Measurements from ENCODE around the gene RPLP2. TPM values are rescaled to one million over a fixed set of nuclear protein-coding genes. Genes with fewer than 3 reads are reported as not detected.

RPLP2 gene
- total and polyA plus RNA-seq, 2 experiments from 2014 or later: 496 to 523 TPM

GRCh38 chr11:853682-854448, 44.1 kb downstream of the RPLP2 start:
- Histone ChIP-seq H3K36me3 (no peaks in the 10 kb centered on the region), H3K27ac (no peak overlapping the region), H3K4me1 (ENCODE audit: low read depth) (peaks cover 12% of the 10 kb centered on the region), H3K9me3 (ENCODE audit: low read depth) (no peaks in the 10 kb centered on the region), H3K4me3 (no peak overlapping the region), H3K27me3 (no peaks in the 10 kb centered on the region)
- TF ChIP-seq, protein P1, sequence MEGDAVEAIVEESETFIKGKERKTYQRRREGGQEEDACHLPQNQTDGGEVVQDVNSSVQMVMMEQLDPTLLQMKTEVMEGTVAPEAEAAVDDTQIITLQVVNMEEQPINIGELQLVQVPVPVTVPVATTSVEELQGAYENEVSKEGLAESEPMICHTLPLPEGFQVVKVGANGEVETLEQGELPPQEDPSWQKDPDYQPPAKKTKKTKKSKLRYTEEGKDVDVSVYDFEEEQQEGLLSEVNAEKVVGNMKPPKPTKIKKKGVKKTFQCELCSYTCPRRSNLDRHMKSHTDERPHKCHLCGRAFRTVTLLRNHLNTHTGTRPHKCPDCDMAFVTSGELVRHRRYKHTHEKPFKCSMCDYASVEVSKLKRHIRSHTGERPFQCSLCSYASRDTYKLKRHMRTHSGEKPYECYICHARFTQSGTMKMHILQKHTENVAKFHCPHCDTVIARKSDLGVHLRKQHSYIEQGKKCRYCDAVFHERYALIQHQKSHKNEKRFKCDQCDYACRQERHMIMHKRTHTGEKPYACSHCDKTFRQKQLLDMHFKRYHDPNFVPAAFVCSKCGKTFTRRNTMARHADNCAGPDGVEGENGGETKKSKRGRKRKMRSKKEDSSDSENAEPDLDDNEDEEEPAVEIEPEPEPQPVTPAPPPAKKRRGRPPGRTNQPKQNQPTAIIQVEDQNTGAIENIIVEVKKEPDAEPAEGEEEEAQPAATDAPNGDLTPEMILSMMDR (IDR thresholded peaks at IDR 0.05; ENCODE audit: low read depth, low read length): no peak
- DNase-seq (ENCODE audit: low read depth in 1 of 2, low spot score in 1 of 2): no peak

DNA sequence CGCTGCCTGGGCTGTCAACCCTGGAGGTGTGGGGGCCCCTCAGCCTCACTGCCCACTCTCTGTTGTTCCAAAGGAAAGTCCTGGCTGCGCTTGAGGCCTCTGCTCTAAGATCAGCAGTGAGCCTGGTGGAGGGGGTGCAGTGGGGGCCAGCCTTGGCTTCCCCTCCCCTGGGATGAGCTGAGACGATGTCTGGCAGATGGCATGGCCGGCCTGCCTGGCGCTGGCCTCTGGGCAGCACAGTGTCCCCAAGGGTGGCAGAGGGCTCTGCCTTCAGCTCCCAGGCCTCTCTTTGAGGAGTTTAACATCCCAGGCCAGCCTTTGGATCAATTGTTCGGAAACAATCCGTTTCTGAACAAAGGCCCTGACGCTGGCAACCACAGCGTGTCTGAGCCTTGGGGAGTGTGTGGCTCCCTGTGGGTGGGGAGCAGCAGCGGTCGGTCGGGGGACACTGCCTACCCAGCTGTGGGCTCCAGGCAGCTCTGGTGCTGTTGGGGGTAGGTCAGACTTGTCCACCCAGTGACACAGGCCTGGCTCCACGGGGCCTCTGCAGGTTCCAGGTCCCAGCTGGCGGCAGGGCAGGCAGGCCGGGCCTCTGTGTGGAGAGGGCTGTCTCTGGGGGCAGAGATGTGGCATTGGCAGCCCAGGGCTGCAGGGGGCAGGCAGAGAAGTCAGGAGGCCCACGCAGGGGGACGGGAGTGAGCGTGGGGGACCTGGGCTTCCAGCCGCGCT, 45.0 kb downstream of the RPLP2 start:
- no peak for DNase-seq (ENCODE audit: low read depth in 1 of 2, low spot score in 1 of 2)
- TF ChIP-seq, protein P1 (IDR thresholded peaks at IDR 0.05; ENCODE audit: low read depth, low read length): no peak
- no peaks in the 10 kb centered on the region for H3K9me3 ChIP-seq (ENCODE audit: low read depth)
- no peaks in the 10 kb centered on the region for H3K27me3 ChIP-seq
- no peak overlapping the region for H3K4me3 ChIP-seq
- no peaks in the 10 kb centered on the region for H3K36me3 ChIP-seq
- peak overlapping the region; percentile 21 for H3K27ac ChIP-seq
- peaks cover 13% of the 10 kb centered on the region for H3K4me1 ChIP-seq (ENCODE audit: low read depth)

GRCh38 chr11:855330-855674, 45.5 kb downstream of the RPLP2 start:
- H3K36me3 ChIP-seq: no peaks in the 10 kb centered on the region
- peaks cover 16% of the 10 kb centered on the region for H3K4me1 ChIP-seq (ENCODE audit: low read depth)
- no peak overlapping the region for H3K4me3 ChIP-seq
- H3K27me3 ChIP-seq: no peaks in the 10 kb centered on the region
- TF ChIP-seq, protein P1 (IDR thresholded peaks at IDR 0.05; ENCODE audit: low read depth, low read length): no peak
- H3K9me3 ChIP-seq (ENCODE audit: low read depth): no peaks in the 10 kb centered on the region
- peak overlapping the region; percentile 21 for H3K27ac ChIP-seq
- DNase-seq (ENCODE audit: low read depth in 1 of 2, low spot score in 1 of 2): no peak

DNA sequence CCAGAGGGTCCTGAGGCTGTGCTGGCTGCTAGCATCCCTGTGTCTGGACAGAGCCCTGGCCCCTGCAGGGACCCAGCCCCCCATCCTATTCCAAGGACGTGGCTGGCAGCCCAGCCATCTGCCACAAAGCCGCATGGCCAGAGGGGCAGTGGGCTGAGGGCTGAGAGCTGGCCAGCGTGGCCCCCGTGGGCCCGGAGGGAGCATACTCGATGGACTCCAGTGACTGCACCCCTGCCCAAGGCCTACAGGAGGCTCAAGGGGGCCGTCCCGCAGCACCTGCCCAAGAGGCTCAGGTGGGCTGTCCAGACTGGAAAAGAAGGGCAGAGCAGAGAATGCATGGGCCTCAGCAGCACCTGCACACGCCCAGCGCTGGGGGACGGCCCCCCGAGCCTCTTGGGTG, 46.0 kb downstream of the RPLP2 start:
- Histone ChIP-seq H3K27ac (no peak overlapping the region), H3K9me3 (ENCODE audit: low read depth) (no peaks in the 10 kb centered on the region), H3K27me3 (no peaks in the 10 kb centered on the region), H3K4me3 (no peak overlapping the region), H3K36me3 (no peaks in the 10 kb centered on the region), H3K4me1 (ENCODE audit: low read depth) (peaks cover 13% of the 10 kb centered on the region)
- TF ChIP-seq, protein P1 (IDR thresholded peaks at IDR 0.05; ENCODE audit: low read depth, low read length): no peak
- no peak for DNase-seq (ENCODE audit: low read depth in 1 of 2, low spot score in 1 of 2)

DNA sequence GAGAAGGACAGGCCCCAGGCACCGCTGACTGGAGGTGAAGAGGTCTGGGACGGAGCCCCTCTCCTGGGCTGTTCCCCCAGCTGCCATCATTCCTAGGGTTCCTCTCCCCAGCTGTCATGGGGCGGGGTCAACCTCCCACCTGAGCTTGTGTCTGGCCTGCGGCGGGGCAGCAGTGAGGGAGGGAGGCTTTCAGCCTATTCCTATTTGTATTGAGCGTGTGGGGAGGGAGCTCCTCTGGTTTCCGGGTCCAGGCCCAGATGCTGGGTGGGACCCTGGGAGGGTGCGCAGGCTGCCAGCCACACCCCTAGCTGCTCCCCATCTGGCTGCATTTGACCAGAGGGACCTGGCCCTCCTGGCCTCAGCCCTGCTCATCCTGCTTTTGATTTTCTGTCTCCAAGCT, 46.6 kb downstream of the RPLP2 start:
- H3K27me3 ChIP-seq: no peaks in the 10 kb centered on the region
- DNase-seq (ENCODE audit: low read depth in 1 of 2, low spot score in 1 of 2): no peak
- H3K27ac ChIP-seq: no peak overlapping the region
- peaks cover 7% of the 10 kb centered on the region for H3K4me1 ChIP-seq (ENCODE audit: low read depth)
- TF ChIP-seq, protein P1 (IDR thresholded peaks at IDR 0.05; ENCODE audit: low read depth, low read length): no peak
- H3K9me3 ChIP-seq (ENCODE audit: low read depth): no peaks in the 10 kb centered on the region
- H3K36me3 ChIP-seq: no peaks in the 10 kb centered on the region
- H3K4me3 ChIP-seq: no peak overlapping the region
